ELR (cell line): ENCODE data around the gene NCKAP5.
A peak's percentile ranks its signal among the peaks of the same experiment; 100 is the strongest.

ENCODE experiments used
- DNase-seq: peaks from one replicate; pipeline ENCODE4 v3.0.0-alpha.2; 2015; ENCODE audit warnings: low read depth

NCKAP5 gene

GRCh38 chr2:133143645-133144044, 424.6 kb downstream of the NCKAP5 start:
- no peak for DNase-seq

- DNase-seq: no peak
Observed at GRCh38 chr2:133142087-133142486, 426.2 kb downstream of the NCKAP5 start.

- no peak for DNase-seq
Observed at GRCh38 chr2:133140620-133141019, 427.6 kb downstream of the NCKAP5 start.

GRCh38 chr2:133139847-133140533, 428.3 kb downstream of the NCKAP5 start:
- peak; percentile 15 for DNase-seq

- no peak for DNase-seq
Observed at GRCh38 chr2:133138693-133139092, 429.6 kb downstream of the NCKAP5 start.

GRCh38 chr2:133135035-133135654, 433.1 kb downstream of the NCKAP5 start:
- no peak for DNase-seq

- DNase-seq: peak; percentile 85
Observed at GRCh38 chr2:133130548-133131246, 437.6 kb downstream of the NCKAP5 start.

GRCh38 chr2:133124446-133124845, 443.8 kb downstream of the NCKAP5 start:
- DNase-seq: no peak

GRCh38 chr2:133123904-133124303, 444.4 kb downstream of the NCKAP5 start:
- DNase-seq: no peak

GRCh38 chr2:133123393-133123792, 444.9 kb downstream of the NCKAP5 start:
- DNase-seq: no peak

- no peak for DNase-seq
Observed at GRCh38 chr2:133122529-133122928, 445.7 kb downstream of the NCKAP5 start.

- no peak for DNase-seq
Observed at GRCh38 chr2:133120310-133120709, 448.0 kb downstream of the NCKAP5 start.

GRCh38 chr2:133110201-133110600, 458.1 kb downstream of the NCKAP5 start:
- no peak for DNase-seq

GRCh38 chr2:133109772-133110171, 458.5 kb downstream of the NCKAP5 start:
- DNase-seq: peak; percentile 93

- DNase-seq: no peak
Observed at GRCh38 chr2:133107058-133107815, 461.0 kb downstream of the NCKAP5 start.

GRCh38 chr2:133104871-133105270, 463.4 kb downstream of the NCKAP5 start:
- DNase-seq: no peak

- no peak for DNase-seq
Observed at GRCh38 chr2:133098787-133099186, 469.5 kb downstream of the NCKAP5 start.

GRCh38 chr2:133097666-133098065, 470.6 kb downstream of the NCKAP5 start:
- peak; percentile 76 for DNase-seq

GRCh38 chr2:133092571-133092970, 475.7 kb downstream of the NCKAP5 start:
- peak; percentile 38 for DNase-seq

GRCh38 chr2:133090358-133090757, 477.9 kb downstream of the NCKAP5 start:
- no peak for DNase-seq

GRCh38 chr2:133086176-133086575, 482.1 kb downstream of the NCKAP5 start:
- peak; percentile 11 for DNase-seq

- no peak for DNase-seq
Observed at GRCh38 chr2:133085646-133086045, 482.6 kb downstream of the NCKAP5 start.
